H1 (cell line): ENCODE results near the gene CNTN5. TPM values are rescaled to one million over a fixed set of nuclear protein-coding genes. Genes with fewer than 3 reads are reported as not detected.

Source experiments
- SUZ12 ChIP-seq: fragments of 200-600 bp; sonication (generic); IDR thresholded peaks from 2 replicates; pipeline ENCODE4 v1.6.1; 2012; ENCODE audit warnings: mild to moderate bottlenecking, inconsistent platforms, low read length, moderate library complexity, mixed read lengths
- polyA plus RNA-seq, 7 experiments: library from polyadenylated mRNA; depleted of rRNA in 3 of 7; stranded (reverse) in 5 of 7; unstranded in 2 of 7; fragments of >200 nt in 5 of 7; fragments of 200-250 nt in 2 of 7; gene quantifications; 1 replicate in 5 of 7; 2 replicates in 1 of 7; 4 replicates in 1 of 7; pipeline versions ENCODE4 v1.2.1 to v1.2.3, GENCODE V29; 2011 to 2013; ENCODE audit warnings: missing spikeins in 2 of 7, mixed read lengths in 2 of 7
- total RNA-seq: library from RNA; stranded (reverse); fragmentation: NEBNext Ultra II Directional; extraction: Animal tissue kit (Norgen Biotek cat#: 25700); gene quantifications from 2 replicates; pipeline ENCODE4 v1.2.1, GENCODE V29; 2021

Gene CNTN5
- total and polyA plus RNA-seq, 2 of the 8 experiments (the other 6 are each of a cell fraction or from before 2014, with no cell fraction given): not detected

DNA sequence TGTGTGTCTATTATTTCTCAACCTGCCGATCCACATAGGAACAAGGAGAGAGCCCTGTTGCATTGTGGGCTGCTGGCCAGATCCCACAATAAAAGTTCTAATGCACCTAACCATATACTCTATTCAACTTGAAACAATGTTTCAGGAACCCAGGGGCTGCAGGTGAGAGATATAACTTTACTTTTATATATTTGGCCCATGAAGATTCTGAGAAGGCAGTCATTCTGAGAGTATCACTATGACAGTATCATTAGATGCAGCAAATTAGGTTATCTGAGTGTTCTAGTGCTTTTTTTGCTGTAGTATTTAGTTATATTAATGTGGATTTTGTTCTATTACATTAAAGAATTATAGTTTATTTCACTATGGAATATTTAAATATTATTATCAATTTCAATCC, 1011.2 kb downstream of the CNTN5 start (continued):
- no peak for TF ChIP-seq SUZ12
